ENCODE data around the gene NPIPB13.
"Not testable (repeated sequence)": the region's sequence is repeated elsewhere in the genome, so short reads cannot be mapped to it uniquely, and the experiment has no call there.

DNA sequence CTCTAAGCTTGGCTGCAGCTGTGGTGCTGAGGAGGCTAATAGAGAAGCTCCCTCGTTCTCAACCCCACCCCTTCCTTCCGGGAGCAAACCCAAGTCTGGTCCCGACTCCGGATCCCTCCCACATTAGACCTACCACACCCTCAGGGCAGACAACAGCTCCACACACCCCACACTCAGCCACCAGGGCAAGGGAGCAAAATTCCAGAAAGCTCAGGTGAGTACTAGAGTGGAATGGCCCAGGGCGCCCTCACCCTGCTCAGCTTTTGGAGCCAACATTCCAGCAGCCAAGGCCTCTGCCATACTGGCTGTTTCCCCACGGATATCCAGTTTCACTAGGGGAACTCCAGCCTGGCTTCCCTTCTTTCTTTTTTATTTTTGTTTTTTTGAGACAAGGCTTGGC, 39.2 kb downstream of the NPIPB13 start:
- not testable (repeated sequence) for TF ChIP-seq POLR2AphosphoS5 (IDR thresholded peaks at IDR 0.05; ENCODE audit: low read depth, low read length); POLR2A (IDR thresholded peaks at IDR 0.05; ENCODE audit: low read depth, low read length); TAF1 (IDR thresholded peaks at IDR 0.05; ENCODE audit: borderline replicate concordance, low read depth, low read length)
